Choroid plexus epithelial cell (primary cell): ENCODE measurements around the gene SLC9A3.

Experiments used
- DNase-seq: peaks from one replicate; pipeline ENCODE4 v3.0.0-alpha.2; 2010; ENCODE audit warnings: low read depth
- H3K4me3 ChIP-seq: 2 replicates; pipeline ENCODE4 v1.5.1; 2011; ENCODE audit warnings: low read depth, mild to moderate bottlenecking, control low read depth, low read length, moderate library complexity
- CTCF ChIP-seq: conservative IDR thresholded peaks from 2 replicates; pipeline ENCODE4 v1.5.1; 2011; ENCODE audit warnings: low read depth, mild to moderate bottlenecking, control low read depth, inconsistent platforms, low read length, moderate library complexity

Gene SLC9A3

GRCh38 chr5:547086-547924, 23.1 kb upstream of the SLC9A3 start:
- no peak for DNase-seq
- no peak overlapping the region for H3K4me3 ChIP-seq
- TF ChIP-seq CTCF: no peak

GRCh38 chr5:546376-546908, 22.2 kb upstream of the SLC9A3 start:
- no peak overlapping the region for H3K4me3 ChIP-seq
- DNase-seq: no peak
- no peak for TF ChIP-seq CTCF

GRCh38 chr5:545641-546375, 21.6 kb upstream of the SLC9A3 start:
- TF ChIP-seq CTCF: no peak
- no peak overlapping the region for H3K4me3 ChIP-seq
- DNase-seq: no peak

GRCh38 chr5:544675-545355, 20.6 kb upstream of the SLC9A3 start:
- no peak for TF ChIP-seq CTCF
- H3K4me3 ChIP-seq: no peak overlapping the region
- no peak for DNase-seq

- H3K4me3 ChIP-seq: no peak overlapping the region
- TF ChIP-seq CTCF: no peak
Measured at GRCh38 chr5:543755-544674, 19.8 kb upstream of the SLC9A3 start.

GRCh38 chr5:543351-543750, 19.1 kb upstream of the SLC9A3 start:
- no peak overlapping the region for H3K4me3 ChIP-seq
- no peak for DNase-seq
- no peak for TF ChIP-seq CTCF

More at GRCh38 chr5:543755-544674, 19.8 kb upstream of the SLC9A3 start:
- DNase-seq: no peak
